Heart right ventricle (tissue), 16 donors: ENCODE measurements around the gene XRCC6. TPM values are rescaled to one million over a fixed set of nuclear protein-coding genes. Genes with fewer than 3 reads are reported as not detected.

Experiments
- ATAC-seq, 8 donors: fragments of 200-7000 bp; cut with Tn5 transposase; one replicate each; pipeline ENCODE4 v1.9.1; 2020; ENCODE audit warnings: mild to moderate bottlenecking in 8 of 8, moderate library complexity in 8 of 8, moderate number of reproducible peaks in 1 of 8
- DNase-seq, 2 donors: peaks; one replicate each; pipeline ENCODE4 v3.0.0-alpha.2; 2020
- H3K27ac ChIP-seq, 10 donors: fragments of 200-600 bp; sonication (generic) in 2 of 10; one replicate each; pipeline versions ENCODE4 v1.5.0 to v1.8.0; 2020 to 2022; ENCODE audit warnings: mild to moderate bottlenecking in 3 of 10
- H3K27me3 ChIP-seq, 7 donors: fragments of 200-600 bp; one replicate each; pipeline ENCODE4 v1.8.0; 2021 to 2022; ENCODE audit warnings: mild to moderate bottlenecking in 2 of 7
- H3K36me3 ChIP-seq, 9 donors: fragments of 200-600 bp; sonication (generic) in 1 of 9; one replicate each; pipeline versions ENCODE4 v1.5.0 to v1.8.0; 2020 to 2022; ENCODE audit warnings: mild to moderate bottlenecking in 2 of 9
- H3K4me1 ChIP-seq, 9 donors: fragments of 200-600 bp; sonication (generic) in 1 of 9; one replicate each; pipeline versions ENCODE4 v1.5.0 to v1.8.0; 2020 to 2022; ENCODE audit warnings: mild to moderate bottlenecking in 4 of 9
- H3K4me3 ChIP-seq, 10 donors: fragments of 200-600 bp; sonication (generic) in 2 of 10; one replicate each; pipeline versions ENCODE4 v1.5.0 to v1.8.0; 2020 to 2022; ENCODE audit warnings: mild to moderate bottlenecking in 7 of 10, moderate library complexity in 2 of 10
- H3K9me3 ChIP-seq, 11 donors: fragments of 200-600 bp in 10 of 11; sonication (generic) in 2 of 11; one replicate each; pipeline versions ENCODE4 v1.5.0 to v1.8.0; 2013 to 2022; ENCODE audit warnings: mild to moderate bottlenecking in 2 of 11, control low read depth in 1 of 11, moderate library complexity in 1 of 11
- CTCF ChIP-seq, 9 donors: fragments of 200-600 bp; sonication (generic) in 2 of 9; IDR thresholded peaks; one replicate each; pipeline versions ENCODE4 v1.5.0 to v1.8.0; 2021 to 2022; ENCODE audit warnings: antibody characterized with exemption in 9 of 9, mild to moderate bottlenecking in 5 of 9, moderate library complexity in 1 of 9
- WGBS, 2 donors: extraction: QIAGEN DNeasy Blood & Tissue Kit; methylation state at CpG; one replicate each; pipeline ENCODE4 v1.1.7; 2013; ENCODE audit warnings: inconsistent platforms in 1 of 2; 5-methylcytosine and 5-hydroxymethylcytosine counted together
- intact Hi-C, 10 donors: fragments of 100-400 bp; cut with DNase I; formaldehyde crosslinking; loops; one replicate each; pipeline versions ENCODE4 v1.11.1 to v1.14.2; 2022
- polyA plus RNA-seq, 2 donors: library from polyadenylated mRNA; stranded (reverse); fragments of 200-250 nt; gene quantifications; one replicate each; pipeline ENCODE4 v1.2.3, GENCODE V29; 2013
- total RNA-seq, 10 donors: library from RNA; stranded (reverse); fragmentation: NEBNext Ultra II Directional in 3 of 10; extraction: Animal tissue kit (Norgen Biotek cat#: 25700) in 3 of 10; gene quantifications; one replicate each; pipeline versions ENCODE4 v1.2.1 to v1.2.4, GENCODE V29; 2021 to 2023
- donor health status: Arrhythmogenic right ventricular cardiomyopathy.
- donor health status: ischemic (EF 13 %, LVEDD 7.1; RV severe dilation, severe dysfunction).
- donor health status: healthy with polysubstance abuse.
- donor health status: DM: no; HTN: yes; CAD: no.
- donor health status: DM: no; HTN: no; CAD: no.
- donor health status: ischemic (EF 25% LVEDD 6.9; RV normal size, moderate dysfunction).
- donor health status: ischemic (EF 25% LVEDD 5.7; RV mildly dilated, moderate dysfunction).
- donor health status: healthy.
- donor health status: DM: yes; HTN: yes; CAD: no.
- donor health status: Ischemic cardiomyopathy.
- donor health status: ischemic (EF 35%, LVEDD 5.7; RV mildly dilated, moderate dysfunction).
- donor health status: nonischemic (EF 11% LVEDD 7.7; RV severe dilation, severe dysfunction).
- donor health status: DM: yes; HTN: yes; CAD: no.
- donor health status: PGD.
- donor health status: ischemic (EF 29% LVEDD 5.4; RV normal size, mild dysfunction).
- donor health status: nonischemic (EF 23%, LVEDD 6.1; RV moderate dilation, normal function).

Gene XRCC6
- total and polyA plus RNA-seq, 12 donors = 103 to 192 (median 181) TPM

GRCh38 chr22:41578818-41579217 is 42.3 kb upstream of the XRCC6 start:
- peak overlapping the region in 1 of 10 donors; percentile 22 for H3K27ac ChIP-seq
- TF ChIP-seq CTCF (IDR thresholded peaks at IDR 0.05) = no peak
- H3K4me3 ChIP-seq = no peak overlapping the region
- 87 to 94% methylated on average over 9 of the region's 9 CpGs for WGBS, 2 donors
- intact Hi-C loops = no loop called here
- H3K4me1 ChIP-seq = peaks cover 11 to 62% (median 24%) of the 10 kb centered on the region in 9 donors
- H3K9me3 ChIP-seq = no peaks in the 10 kb centered on the region
- no peaks in the 10 kb centered on the region for H3K27me3 ChIP-seq
- ATAC-seq (peak in 1 of 8 donors; percentile 0), DNase-seq (no peak)
- peaks cover 0 to 68% (median 0%) of the 10 kb centered on the region in 9 donors for H3K36me3 ChIP-seq

GRCh38 chr22:41579297-41579996 is 41.6 kb upstream of the XRCC6 start:
- peak overlapping the region in 1 of 10 donors; percentile 22 for H3K27ac ChIP-seq
- DNase-seq = no peak
- intact Hi-C loops = no loop called here
- peaks cover 0 to 74% (median 0%) of the 10 kb centered on the region in 9 donors for H3K36me3 ChIP-seq
- 90 to 95% methylated on average over 12 of the region's 12 CpGs for WGBS, 2 donors
- ATAC-seq = peak in 1 of 8 donors; percentile 5
- no peaks in the 10 kb centered on the region for H3K27me3 ChIP-seq
- no peak overlapping the region for H3K4me3 ChIP-seq
- H3K4me1 ChIP-seq = peaks cover 11 to 56% (median 19%) of the 10 kb centered on the region in 9 donors
- H3K9me3 ChIP-seq = no peaks in the 10 kb centered on the region
- no peak for TF ChIP-seq CTCF (IDR thresholded peaks at IDR 0.05)

- H3K27me3 ChIP-seq = no peaks in the 10 kb centered on the region
- 86 to 97% methylated on average over 6 of the region's 6 CpGs for WGBS, 2 donors
- ATAC-seq = no peak
- H3K4me3 ChIP-seq = no peak overlapping the region
- peaks cover 7 to 51% (median 13%) of the 10 kb centered on the region in 9 donors for H3K4me1 ChIP-seq
- no peak for DNase-seq
- H3K27ac ChIP-seq = no peak overlapping the region
- no peaks in the 10 kb centered on the region for H3K9me3 ChIP-seq
- TF ChIP-seq CTCF (IDR thresholded peaks at IDR 0.05) = no peak
- intact Hi-C loops = no loop called here
- H3K36me3 ChIP-seq = peaks cover 0 to 80% (median 2%) of the 10 kb centered on the region in 9 donors
Observed at GRCh38 chr22:41579997-41580355, 41.1 kb upstream of the XRCC6 start.

- Histone ChIP-seq H3K27me3 (no peaks in the 10 kb centered on the region), H3K4me1 (peaks cover 0 to 34% (median 5%) of the 10 kb centered on the region in 9 donors), H3K36me3 (peaks cover 0 to 72% (median 5%) of the 10 kb centered on the region in 9 donors), H3K27ac (peak overlapping the region in 8 of 10 donors; percentile 4 to 71 (median 41)), H3K4me3 (no peak overlapping the region), H3K9me3 (no peaks in the 10 kb centered on the region)
- TF ChIP-seq CTCF (IDR thresholded peaks at IDR 0.05) = no peak
- peak in 7 of 8 donors; percentile 15 to 55 (median 32) for ATAC-seq
- 44 to 58% methylated on average over 8 of the region's 8 CpGs for WGBS, 2 donors
- intact Hi-C loops = no loop called here
- no peak for DNase-seq
Observed at GRCh38 chr22:41582694-41583093, 38.4 kb upstream of the XRCC6 start.
